ENCODE data around the gene ADAMTS8.

Gene ADAMTS8

GRCh38 chr11:130462101-130462885 is 33.9 kb upstream of the ADAMTS8 start:
- no CpG with 5 or more reads among the region's 31 CpGs for WGBS (ENCODE audit: extremely low coverage, insufficient coverage, insufficient read length)

DNA sequence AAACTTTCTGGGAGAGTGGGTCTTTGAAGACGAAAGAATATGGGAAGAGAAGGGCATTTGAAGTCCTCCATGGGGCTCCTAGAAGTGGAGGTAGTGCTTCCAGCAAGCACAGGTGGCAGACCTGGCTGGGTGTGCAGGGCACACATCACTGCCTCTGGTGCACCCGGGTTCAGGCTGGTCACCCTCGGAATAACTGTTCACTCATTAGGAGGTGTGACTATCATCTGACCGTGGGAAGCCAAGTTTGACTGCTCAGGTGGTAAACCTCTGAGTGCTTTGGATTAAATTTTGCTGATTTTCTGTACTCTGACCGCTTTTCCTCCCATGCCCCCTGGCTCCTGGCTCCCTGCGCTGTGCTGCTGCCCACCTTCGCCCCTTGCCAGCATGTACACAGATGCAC is 31.1 kb upstream of the ADAMTS8 start:
- Histone ChIP-seq H4K12ac (ENCODE audit: low read depth, low read length) (no peak overlapping the region), H2AK5ac (ENCODE audit: low read length) (no peak overlapping the region), H3K4ac (ENCODE audit: low read depth, low read length) (no peak overlapping the region), H4K91ac (ENCODE audit: low read depth, low read length) (no peak overlapping the region), H3K79me2 (ENCODE audit: control insufficient read depth, insufficient read depth, low read length, poor library complexity) (no peaks in the 10 kb centered on the region), H4K8ac (ENCODE audit: low read depth, low read length) (no peak overlapping the region), H3K79me1 (ENCODE audit: low read length) (no peaks in the 10 kb centered on the region), H3K18ac (ENCODE audit: low read length) (no peak overlapping the region), H3K14ac (ENCODE audit: low read length) (no peak overlapping the region), H3K23ac (ENCODE audit: low read length) (no peak overlapping the region), H3K4me1 (ENCODE audit: control insufficient read depth in 1 of 2, insufficient read depth in 2 of 2, low read length in 2 of 2) (no peaks in the 10 kb centered on the region), H3K4me3 (ENCODE audit: low read depth, low read length) (no peak overlapping the region), H2BK5ac (ENCODE audit: low read depth, low read length, poor library complexity) (no peak overlapping the region), H3K4me2 (ENCODE audit: low read length) (no peak overlapping the region), H3K9me3 (ENCODE audit: insufficient read depth, low read depth, low read length) (no peaks in the 10 kb centered on the region), H3K27me3 (ENCODE audit: insufficient read depth, low read length) (no peaks in the 10 kb centered on the region), H3K9ac (ENCODE audit: low read length) (no peak overlapping the region), H2BK120ac (ENCODE audit: insufficient read depth, low read length, poor library complexity) (no peak overlapping the region), H3K36me3 (ENCODE audit: control insufficient read depth in 1 of 2, insufficient read depth in 2 of 2, low read length in 2 of 2) (no peaks in the 10 kb centered on the region), H3K27ac (ENCODE audit: low read depth, low read length) (no peak overlapping the region), H2AFZ (ENCODE audit: insufficient read depth, low read length, poor library complexity) (no peak overlapping the region), H2BK12ac (ENCODE audit: low read length) (no peak overlapping the region)
- WGBS (ENCODE audit: extremely low coverage, insufficient coverage, insufficient read length): no CpG with 5 or more reads among the region's 7 CpGs
- DNase-seq: no peak

More at GRCh38 chr11:130462101-130462885, 33.9 kb upstream of the ADAMTS8 start:
- Histone ChIP-seq H3K4ac (ENCODE audit: low read depth, low read length) (no peak overlapping the region), H2BK5ac (ENCODE audit: low read depth, low read length, poor library complexity) (no peak overlapping the region), H2AFZ (ENCODE audit: insufficient read depth, low read length, poor library complexity) (no peak overlapping the region), H3K36me3 (ENCODE audit: control insufficient read depth in 1 of 2, insufficient read depth in 2 of 2, low read length in 2 of 2) (no peaks in the 10 kb centered on the region), H3K4me3 (ENCODE audit: low read depth, low read length) (no peak overlapping the region), H3K79me1 (ENCODE audit: low read length) (no peaks in the 10 kb centered on the region), H4K8ac (ENCODE audit: low read depth, low read length) (no peak overlapping the region), H2BK120ac (ENCODE audit: insufficient read depth, low read length, poor library complexity) (no peak overlapping the region), H3K14ac (ENCODE audit: low read length) (no peak overlapping the region), H3K4me1 (ENCODE audit: control insufficient read depth in 1 of 2, insufficient read depth in 2 of 2, low read length in 2 of 2) (no peaks in the 10 kb centered on the region), H3K27me3 (ENCODE audit: insufficient read depth, low read length) (no peaks in the 10 kb centered on the region), H3K9me3 (ENCODE audit: insufficient read depth, low read depth, low read length) (no peaks in the 10 kb centered on the region), H2AK5ac (ENCODE audit: low read length) (no peak overlapping the region), H4K12ac (ENCODE audit: low read depth, low read length) (no peak overlapping the region), H3K4me2 (ENCODE audit: low read length) (no peak overlapping the region), H4K91ac (ENCODE audit: low read depth, low read length) (no peak overlapping the region), H3K27ac (ENCODE audit: low read depth, low read length) (no peak overlapping the region), H3K9ac (ENCODE audit: low read length) (no peak overlapping the region), H3K18ac (ENCODE audit: low read length) (no peak overlapping the region), H2BK12ac (ENCODE audit: low read length) (no peak overlapping the region), H3K79me2 (ENCODE audit: control insufficient read depth, insufficient read depth, low read length, poor library complexity) (no peaks in the 10 kb centered on the region), H3K23ac (ENCODE audit: low read length) (no peak overlapping the region)
- DNase-seq: no peak

DNA sequence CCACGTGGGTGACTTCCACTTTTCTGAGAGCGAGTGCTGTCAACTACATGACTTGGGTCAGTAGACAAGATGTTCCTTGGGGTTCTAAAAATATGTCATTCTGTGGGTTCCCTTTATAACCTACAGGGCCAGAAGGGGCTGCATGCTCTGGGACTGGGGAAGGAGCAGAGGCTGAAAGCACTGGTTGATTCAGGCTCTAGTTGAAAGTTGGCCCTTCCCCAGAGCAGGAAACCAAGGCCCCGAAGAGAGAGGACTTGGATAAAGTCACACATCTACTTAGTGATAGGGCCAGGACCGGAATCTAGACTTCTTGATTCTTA is 30.0 kb upstream of the ADAMTS8 start:
- no peaks in the 10 kb centered on the region for H3K27me3 ChIP-seq (ENCODE audit: insufficient read depth, low read length)
- no peaks in the 10 kb centered on the region for H3K36me3 ChIP-seq (ENCODE audit: control insufficient read depth in 1 of 2, insufficient read depth in 2 of 2, low read length in 2 of 2)
- H3K4me1 ChIP-seq (ENCODE audit: control insufficient read depth in 1 of 2, insufficient read depth in 2 of 2, low read length in 2 of 2): no peaks in the 10 kb centered on the region
- H3K79me1 ChIP-seq (ENCODE audit: low read length): no peaks in the 10 kb centered on the region
- no peak overlapping the region for H4K91ac ChIP-seq (ENCODE audit: low read depth, low read length)
- no peak overlapping the region for H3K18ac ChIP-seq (ENCODE audit: low read length)
- H3K4ac ChIP-seq (ENCODE audit: low read depth, low read length): no peak overlapping the region
- H2AK5ac ChIP-seq (ENCODE audit: low read length): no peak overlapping the region
- no peaks in the 10 kb centered on the region for H3K79me2 ChIP-seq (ENCODE audit: control insufficient read depth, insufficient read depth, low read length, poor library complexity)
- H3K14ac ChIP-seq (ENCODE audit: low read length): no peak overlapping the region
- no peak overlapping the region for H2BK5ac ChIP-seq (ENCODE audit: low read depth, low read length, poor library complexity)
- no peaks in the 10 kb centered on the region for H3K9me3 ChIP-seq (ENCODE audit: insufficient read depth, low read depth, low read length)
- H3K4me2 ChIP-seq (ENCODE audit: low read length): no peak overlapping the region
- H2BK120ac ChIP-seq (ENCODE audit: insufficient read depth, low read length, poor library complexity): no peak overlapping the region
- no peak overlapping the region for H4K12ac ChIP-seq (ENCODE audit: low read depth, low read length)
- no peak for DNase-seq
- no peak overlapping the region for H3K9ac ChIP-seq (ENCODE audit: low read length)
- no peak overlapping the region for H2BK12ac ChIP-seq (ENCODE audit: low read length)
- no peak overlapping the region for H2AFZ ChIP-seq (ENCODE audit: insufficient read depth, low read length, poor library complexity)
- no peak overlapping the region for H4K8ac ChIP-seq (ENCODE audit: low read depth, low read length)
- no CpG with 5 or more reads among the region's 4 CpGs for WGBS (ENCODE audit: extremely low coverage, insufficient coverage, insufficient read length)
- no peak overlapping the region for H3K23ac ChIP-seq (ENCODE audit: low read length)
- H3K4me3 ChIP-seq (ENCODE audit: low read depth, low read length): no peak overlapping the region
- no peak overlapping the region for H3K27ac ChIP-seq (ENCODE audit: low read depth, low read length)

- Histone ChIP-seq H3K14ac (ENCODE audit: low read length) (no peak overlapping the region), H3K36me3 (ENCODE audit: control insufficient read depth in 1 of 2, insufficient read depth in 2 of 2, low read length in 2 of 2) (no peaks in the 10 kb centered on the region), H3K23ac (ENCODE audit: low read length) (no peak overlapping the region), H3K4me2 (ENCODE audit: low read length) (no peak overlapping the region), H2AFZ (ENCODE audit: insufficient read depth, low read length, poor library complexity) (no peak overlapping the region), H3K9me3 (ENCODE audit: insufficient read depth, low read depth, low read length) (no peaks in the 10 kb centered on the region), H3K27me3 (ENCODE audit: insufficient read depth, low read length) (no peaks in the 10 kb centered on the region), H4K91ac (ENCODE audit: low read depth, low read length) (no peak overlapping the region), H3K9ac (ENCODE audit: low read length) (no peak overlapping the region), H4K8ac (ENCODE audit: low read depth, low read length) (no peak overlapping the region), H2BK120ac (ENCODE audit: insufficient read depth, low read length, poor library complexity) (no peak overlapping the region), H2AK5ac (ENCODE audit: low read length) (no peak overlapping the region), H3K79me1 (ENCODE audit: low read length) (no peaks in the 10 kb centered on the region), H2BK12ac (ENCODE audit: low read length) (no peak overlapping the region), H3K4me3 (ENCODE audit: low read depth, low read length) (no peak overlapping the region), H3K27ac (ENCODE audit: low read depth, low read length) (no peak overlapping the region), H4K12ac (ENCODE audit: low read depth, low read length) (no peak overlapping the region), H3K18ac (ENCODE audit: low read length) (no peak overlapping the region), H3K4me1 (ENCODE audit: control insufficient read depth in 1 of 2, insufficient read depth in 2 of 2, low read length in 2 of 2) (no peaks in the 10 kb centered on the region), H2BK5ac (ENCODE audit: low read depth, low read length, poor library complexity) (no peak overlapping the region), H3K79me2 (ENCODE audit: control insufficient read depth, insufficient read depth, low read length, poor library complexity) (no peaks in the 10 kb centered on the region), H3K4ac (ENCODE audit: low read depth, low read length) (no peak overlapping the region)
- DNase-seq: no peak
- WGBS (ENCODE audit: extremely low coverage, insufficient coverage, insufficient read length): no CpG with 5 or more reads among the region's 20 CpGs
These were observed 29.4 kb upstream of the ADAMTS8 start for GRCh38 chr11:130457623-130458409.
